Panc1 (cell line): Measurements from ENCODE around the gene HAUS8. TPM values are rescaled to one million over a fixed set of nuclear protein-coding genes. Genes with fewer than 3 reads are reported as not detected.

Source experiments
- ATAC-seq: fragments of 200-7000 bp; cut with Tn5 transposase; 2 replicates; pipeline ENCODE4 v1.9.1; 2020; ENCODE audit warnings: mild to moderate bottlenecking, moderate library complexity
- BruUV-seq: library from RNA; stranded (reverse); fragments of 400-500 nt; replicated peaks from 2 replicates; lab custom pipeline; 2021; lab: Mats Ljungman, UMichigan
- CTCF ChIA-PET: fragments of 300-600 bp; sonication (Branson Sonifier 250); formaldehyde crosslinking; loops from one replicate; lab custom pipeline; 2022; ENCODE audit warnings: antibody characterized with exemption; lab: Charles Lee
- POLR2A ChIA-PET: fragments of 300-600 bp; sonication (Branson Sonifier 250); formaldehyde crosslinking; loops from one replicate; lab custom pipeline; 2022; ENCODE audit warnings: antibody characterized with exemption; lab: Charles Lee
- DNase-seq: peaks from one replicate; pipeline ENCODE4 v3.0.0-alpha.2; 2010; ENCODE audit warnings: low read depth, low spot score
- H3K27ac ChIP-seq: 2 replicates; pipeline ENCODE4 v1.5.1; 2011; ENCODE audit warnings: mild to moderate bottlenecking, low read length, inconsistent platforms
- H3K27me3 ChIP-seq: fragments of 200-500 bp; sonication (Bioruptor generic); 2 replicates; pipeline ENCODE4 v1.6.0; 2014; ENCODE audit warnings: low read length, inconsistent platforms; ENCODE audit not compliant: control insufficient read depth, insufficient read depth
- H3K36me3 ChIP-seq: fragments of 200-500 bp; sonication (Bioruptor generic); 2 replicates; pipeline ENCODE4 v1.5.1; 2014; ENCODE audit warnings: inconsistent platforms, mild to moderate bottlenecking, low read length, moderate library complexity; ENCODE audit not compliant: control insufficient read depth, insufficient read depth
- H3K4me1 ChIP-seq: 2 replicates; pipeline ENCODE4 v1.5.1; 2011; ENCODE audit warnings: inconsistent platforms, mild to moderate bottlenecking, low read length, moderate library complexity; ENCODE audit not compliant: control insufficient read depth, insufficient read depth
- H3K4me3 ChIP-seq, 2 experiments: 2 replicates each; pipeline ENCODE4 v1.5.1; 2011 to 2012; ENCODE audit warnings: low read depth in 2 of 2, low read length in 2 of 2, mild to moderate bottlenecking in 2 of 2, inconsistent platforms in 1 of 2, moderate library complexity in 1 of 2
- H3K9me3 ChIP-seq: fragments of 200-500 bp; sonication (Bioruptor generic); 2 replicates; pipeline ENCODE4 v1.5.1; 2014; ENCODE audit warnings: low read depth, mild to moderate bottlenecking, inconsistent platforms, low read length, moderate library complexity; ENCODE audit not compliant: control insufficient read depth, insufficient read depth
- POLR2AphosphoS5 ChIP-seq: IDR thresholded peaks from 2 replicates; pipeline ENCODE4 v1.6.1; 2012; ENCODE audit warnings: mild to moderate bottlenecking, low read depth, low read length, moderate library complexity
- SIN3A ChIP-seq: IDR thresholded peaks from 2 replicates; pipeline ENCODE4 v1.6.1; 2012; ENCODE audit warnings: low read depth, mild to moderate bottlenecking, low read length, moderate library complexity, borderline replicate concordance; ENCODE audit not compliant: insufficient read depth
- TCF7L2 ChIP-seq: IDR thresholded peaks from 2 replicates; pipeline ENCODE4 v1.6.1; 2011; ENCODE audit warnings: mild to moderate bottlenecking, low read depth, low read length, inconsistent platforms
- in situ Hi-C: cut with HindIII; loops from 2 replicates; pipeline ENCODE4 v1.10.0; 2016; ENCODE audit warnings: low sequenced_read_pairs, low pct_unique_long_range_greater_than_20kb
- intact Hi-C: fragments of 100-400 bp; cut with micrococcal nuclease; formaldehyde crosslinking; loops from one replicate; pipeline ENCODE4 v1.10.0; 2022; ENCODE audit not compliant: unreplicated experiment
- total RNA-seq: library from RNA; stranded (reverse); gene quantifications from one replicate; pipeline ENCODE4 v1.2.1, GENCODE V29; 2021; ENCODE audit not compliant: unreplicated experiment
- TF ChIP-seq, protein P1 (sequence below), 2 experiments: IDR thresholded peaks; 2 replicates each; pipeline ENCODE4 v1.6.1; 2011 to 2012; ENCODE audit warnings: low read depth in 2 of 2, control low read depth in 1 of 2, low read length in 1 of 2, mild to moderate bottlenecking in 1 of 2, moderate library complexity in 1 of 2; ENCODE audit not compliant: insufficient read depth in 1 of 2
- TF ChIP-seq, protein P2 (sequence below): fragments of 450-650 bp; IDR thresholded peaks from 2 replicates; pipeline ENCODE4 v1.5.1; 2017; ENCODE audit warnings: mild to moderate bottlenecking

The HAUS8 gene
- total RNA-seq, 1 experiment from 2014 or later, result 18.2 TPM

GRCh38 chr19:17004386-17004785 is 70.9 kb downstream of the HAUS8 start:
- TF ChIP-seq TCF7L2 (no peak), SIN3A (no peak), POLR2AphosphoS5 (no peak)
- TF ChIP-seq, protein P1, sequence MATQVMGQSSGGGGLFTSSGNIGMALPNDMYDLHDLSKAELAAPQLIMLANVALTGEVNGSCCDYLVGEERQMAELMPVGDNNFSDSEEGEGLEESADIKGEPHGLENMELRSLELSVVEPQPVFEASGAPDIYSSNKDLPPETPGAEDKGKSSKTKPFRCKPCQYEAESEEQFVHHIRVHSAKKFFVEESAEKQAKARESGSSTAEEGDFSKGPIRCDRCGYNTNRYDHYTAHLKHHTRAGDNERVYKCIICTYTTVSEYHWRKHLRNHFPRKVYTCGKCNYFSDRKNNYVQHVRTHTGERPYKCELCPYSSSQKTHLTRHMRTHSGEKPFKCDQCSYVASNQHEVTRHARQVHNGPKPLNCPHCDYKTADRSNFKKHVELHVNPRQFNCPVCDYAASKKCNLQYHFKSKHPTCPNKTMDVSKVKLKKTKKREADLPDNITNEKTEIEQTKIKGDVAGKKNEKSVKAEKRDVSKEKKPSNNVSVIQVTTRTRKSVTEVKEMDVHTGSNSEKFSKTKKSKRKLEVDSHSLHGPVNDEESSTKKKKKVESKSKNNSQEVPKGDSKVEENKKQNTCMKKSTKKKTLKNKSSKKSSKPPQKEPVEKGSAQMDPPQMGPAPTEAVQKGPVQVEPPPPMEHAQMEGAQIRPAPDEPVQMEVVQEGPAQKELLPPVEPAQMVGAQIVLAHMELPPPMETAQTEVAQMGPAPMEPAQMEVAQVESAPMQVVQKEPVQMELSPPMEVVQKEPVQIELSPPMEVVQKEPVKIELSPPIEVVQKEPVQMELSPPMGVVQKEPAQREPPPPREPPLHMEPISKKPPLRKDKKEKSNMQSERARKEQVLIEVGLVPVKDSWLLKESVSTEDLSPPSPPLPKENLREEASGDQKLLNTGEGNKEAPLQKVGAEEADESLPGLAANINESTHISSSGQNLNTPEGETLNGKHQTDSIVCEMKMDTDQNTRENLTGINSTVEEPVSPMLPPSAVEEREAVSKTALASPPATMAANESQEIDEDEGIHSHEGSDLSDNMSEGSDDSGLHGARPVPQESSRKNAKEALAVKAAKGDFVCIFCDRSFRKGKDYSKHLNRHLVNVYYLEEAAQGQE (IDR thresholded peaks at IDR 0.05; ENCODE audit: insufficient read depth in 1 of 2, low read depth in 2 of 2, low read length in 1 of 2), result no peak
- intact Hi-C loops, result no loop called here
- BruUV-seq, result no TSS peak

GRCh38 chr19:17002455-17002854 is 72.8 kb downstream of the HAUS8 start:
- H3K36me3 ChIP-seq, result no peaks in the 10 kb centered on the region
- H3K27me3 ChIP-seq, result no peaks in the 10 kb centered on the region
- no peak for ATAC-seq
- ChIA-PET CTCF (no interaction called here), POLR2A (no interaction called here)
- H3K4me3 ChIP-seq, result no peak overlapping the region
- no peaks in the 10 kb centered on the region for H3K4me1 ChIP-seq
- TF ChIP-seq TCF7L2, result no peak
- TF ChIP-seq SIN3A, result no peak
- no peak for TF ChIP-seq POLR2AphosphoS5
- TF ChIP-seq, protein P2, sequence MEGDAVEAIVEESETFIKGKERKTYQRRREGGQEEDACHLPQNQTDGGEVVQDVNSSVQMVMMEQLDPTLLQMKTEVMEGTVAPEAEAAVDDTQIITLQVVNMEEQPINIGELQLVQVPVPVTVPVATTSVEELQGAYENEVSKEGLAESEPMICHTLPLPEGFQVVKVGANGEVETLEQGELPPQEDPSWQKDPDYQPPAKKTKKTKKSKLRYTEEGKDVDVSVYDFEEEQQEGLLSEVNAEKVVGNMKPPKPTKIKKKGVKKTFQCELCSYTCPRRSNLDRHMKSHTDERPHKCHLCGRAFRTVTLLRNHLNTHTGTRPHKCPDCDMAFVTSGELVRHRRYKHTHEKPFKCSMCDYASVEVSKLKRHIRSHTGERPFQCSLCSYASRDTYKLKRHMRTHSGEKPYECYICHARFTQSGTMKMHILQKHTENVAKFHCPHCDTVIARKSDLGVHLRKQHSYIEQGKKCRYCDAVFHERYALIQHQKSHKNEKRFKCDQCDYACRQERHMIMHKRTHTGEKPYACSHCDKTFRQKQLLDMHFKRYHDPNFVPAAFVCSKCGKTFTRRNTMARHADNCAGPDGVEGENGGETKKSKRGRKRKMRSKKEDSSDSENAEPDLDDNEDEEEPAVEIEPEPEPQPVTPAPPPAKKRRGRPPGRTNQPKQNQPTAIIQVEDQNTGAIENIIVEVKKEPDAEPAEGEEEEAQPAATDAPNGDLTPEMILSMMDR, result no peak
- TF ChIP-seq, protein P1 (IDR thresholded peaks at IDR 0.05; ENCODE audit: insufficient read depth in 1 of 2, low read depth in 2 of 2, low read length in 1 of 2), result no peak
- H3K9me3 ChIP-seq, result no peaks in the 10 kb centered on the region
- in situ Hi-C loops, result no loop called here
- no peak overlapping the region for H3K27ac ChIP-seq
- no peak for DNase-seq
- BruUV-seq, result no TSS peak
- intact Hi-C loops, result no loop called here

More at GRCh38 chr19:17004386-17004785, 70.9 kb downstream of the HAUS8 start:
- H3K27ac ChIP-seq, result no peak overlapping the region
- ATAC-seq (no peak), DNase-seq (no peak)
- no peak overlapping the region for H3K4me3 ChIP-seq
- ChIA-PET CTCF (no interaction called here), POLR2A (no interaction called here)
- in situ Hi-C loops, result no loop called here
- H3K4me1 ChIP-seq, result no peaks in the 10 kb centered on the region
- no peaks in the 10 kb centered on the region for H3K27me3 ChIP-seq
- no peaks in the 10 kb centered on the region for H3K9me3 ChIP-seq
- no peaks in the 10 kb centered on the region for H3K36me3 ChIP-seq
